ENCODE data around the gene NMNAT3. TPM values are rescaled to one million over a fixed set of nuclear protein-coding genes. Genes with fewer than 3 reads are reported as not detected.

NMNAT3 gene
- polyA plus RNA-seq, 1 of the 3 experiments (the other 2 are of a cell fraction) = not detected

DNA sequence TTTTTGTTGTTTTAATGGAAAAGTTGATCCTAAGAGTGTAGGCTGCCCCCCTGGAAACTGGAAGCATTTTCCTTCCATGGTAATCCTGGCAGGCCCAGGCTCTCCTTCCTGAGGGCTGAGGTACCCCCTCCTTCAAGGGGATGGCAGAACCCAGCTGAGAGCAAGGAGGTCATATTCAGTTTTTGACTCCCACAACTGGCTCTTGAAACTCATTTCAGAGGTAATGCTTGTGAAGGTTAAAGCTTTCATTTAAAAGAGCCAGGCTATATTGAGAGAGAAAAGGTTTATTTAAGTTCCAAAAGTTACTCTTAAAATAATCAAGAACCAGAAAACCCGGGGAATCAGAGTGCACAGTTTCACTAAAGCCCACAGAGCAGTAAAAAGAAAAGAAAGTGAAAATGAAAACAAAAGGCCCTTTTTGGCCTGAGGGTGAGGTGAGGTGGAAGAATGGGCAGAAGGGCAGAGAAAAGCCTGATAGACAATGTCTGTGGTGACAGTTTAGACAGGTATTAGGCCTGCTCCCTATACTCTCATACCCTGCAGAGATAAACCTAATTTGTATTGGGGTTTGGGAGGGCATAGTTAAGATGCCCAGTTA, 91.3 kb downstream of the NMNAT3 start (continued):
- no peak for TF ChIP-seq USF1 (IDR thresholded peaks at IDR 0.05; ENCODE audit: borderline replicate concordance, low read depth)
- no peak for TF ChIP-seq CTCF (IDR thresholded peaks at IDR 0.05)

DNA sequence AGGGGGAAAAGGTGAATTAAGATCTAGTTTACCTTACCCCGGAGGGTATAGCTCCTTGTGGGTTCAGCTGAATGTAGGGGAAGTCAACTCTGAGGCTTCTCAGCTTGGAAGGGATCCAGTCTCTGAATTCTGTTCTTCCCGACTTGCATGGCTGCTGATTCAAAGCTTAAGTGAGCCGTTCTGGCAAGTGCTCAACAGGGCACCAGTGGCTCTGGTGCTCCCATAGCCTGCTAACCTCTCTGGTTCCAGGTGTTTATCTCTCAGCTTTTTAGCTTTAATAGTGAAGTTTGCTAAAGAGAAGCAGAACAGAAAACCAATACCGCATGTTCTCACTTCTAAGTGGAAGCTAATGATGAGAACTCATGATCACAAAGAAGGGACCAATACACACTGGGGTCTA, 92.0 kb downstream of the NMNAT3 start:
- Histone ChIP-seq H3K79me2 (ENCODE audit: insufficient read depth) (no peaks in the 10 kb centered on the region), H2AFZ (ENCODE audit: low read depth) (no peak overlapping the region), H3K4me3 (ENCODE audit: low read depth in 2 of 2, low read length in 1 of 2) (no peak overlapping the region), H3K4me1 (ENCODE audit: control insufficient read depth in 1 of 2, insufficient read depth in 2 of 2, low read depth in 1 of 2, low read length in 1 of 2) (no peaks in the 10 kb centered on the region), H3K36me3 (replicated peaks in 1 of 2; ENCODE audit: control insufficient read depth in 1 of 2, insufficient read depth in 2 of 2, low read length in 1 of 2) (no peaks in the 10 kb centered on the region), H4K20me1 (ENCODE audit: insufficient read depth) (no peaks in the 10 kb centered on the region), H3K9ac (no peak overlapping the region), H3K4me2 (no peak overlapping the region), H3F3A (replicated peaks; ENCODE audit: insufficient read depth) (no peaks in the 10 kb centered on the region), H3K9me2 (no peaks in the 10 kb centered on the region), H3K27ac (ENCODE audit: low read depth in 2 of 2, low read length in 1 of 2) (no peak overlapping the region), H3K27me3 (ENCODE audit: insufficient read depth) (no peaks in the 10 kb centered on the region), H3K9me3 (no peaks in the 10 kb centered on the region)
- WGBS (ENCODE audit: low lambda C conversion rate) = 40% methylated on average over 4 of the region's 4 CpGs
- ChIA-PET POLR2A (no interaction called here), CTCF (no interaction called here)
- TF ChIP-seq RCOR1 (IDR thresholded peaks at IDR 0.05; ENCODE audit: low read length) = no peak
- no peak for TF ChIP-seq IRF3 (IDR thresholded peaks at IDR 0.05; ENCODE audit: low read depth, low read length)
- TF ChIP-seq CHD2 (IDR thresholded peaks at IDR 0.05; ENCODE audit: low read length, partially characterized antibody) = no peak
- TF ChIP-seq USF2 (IDR thresholded peaks at IDR 0.05; ENCODE audit: borderline replicate concordance, low read depth, low read length) = no peak
- TF ChIP-seq NRF1 (IDR thresholded peaks at IDR 0.05; ENCODE audit: low read depth, low read length) = no peak
- no peak for TF ChIP-seq USF1 (IDR thresholded peaks at IDR 0.05; ENCODE audit: borderline replicate concordance, low read depth)
- no peak for TF ChIP-seq SMC3 (IDR thresholded peaks at IDR 0.05; ENCODE audit: low read depth, low read length)
- no peak for TF ChIP-seq YY1 (IDR thresholded peaks at IDR 0.05; ENCODE audit: low read depth)
- TF ChIP-seq, protein P1, sequence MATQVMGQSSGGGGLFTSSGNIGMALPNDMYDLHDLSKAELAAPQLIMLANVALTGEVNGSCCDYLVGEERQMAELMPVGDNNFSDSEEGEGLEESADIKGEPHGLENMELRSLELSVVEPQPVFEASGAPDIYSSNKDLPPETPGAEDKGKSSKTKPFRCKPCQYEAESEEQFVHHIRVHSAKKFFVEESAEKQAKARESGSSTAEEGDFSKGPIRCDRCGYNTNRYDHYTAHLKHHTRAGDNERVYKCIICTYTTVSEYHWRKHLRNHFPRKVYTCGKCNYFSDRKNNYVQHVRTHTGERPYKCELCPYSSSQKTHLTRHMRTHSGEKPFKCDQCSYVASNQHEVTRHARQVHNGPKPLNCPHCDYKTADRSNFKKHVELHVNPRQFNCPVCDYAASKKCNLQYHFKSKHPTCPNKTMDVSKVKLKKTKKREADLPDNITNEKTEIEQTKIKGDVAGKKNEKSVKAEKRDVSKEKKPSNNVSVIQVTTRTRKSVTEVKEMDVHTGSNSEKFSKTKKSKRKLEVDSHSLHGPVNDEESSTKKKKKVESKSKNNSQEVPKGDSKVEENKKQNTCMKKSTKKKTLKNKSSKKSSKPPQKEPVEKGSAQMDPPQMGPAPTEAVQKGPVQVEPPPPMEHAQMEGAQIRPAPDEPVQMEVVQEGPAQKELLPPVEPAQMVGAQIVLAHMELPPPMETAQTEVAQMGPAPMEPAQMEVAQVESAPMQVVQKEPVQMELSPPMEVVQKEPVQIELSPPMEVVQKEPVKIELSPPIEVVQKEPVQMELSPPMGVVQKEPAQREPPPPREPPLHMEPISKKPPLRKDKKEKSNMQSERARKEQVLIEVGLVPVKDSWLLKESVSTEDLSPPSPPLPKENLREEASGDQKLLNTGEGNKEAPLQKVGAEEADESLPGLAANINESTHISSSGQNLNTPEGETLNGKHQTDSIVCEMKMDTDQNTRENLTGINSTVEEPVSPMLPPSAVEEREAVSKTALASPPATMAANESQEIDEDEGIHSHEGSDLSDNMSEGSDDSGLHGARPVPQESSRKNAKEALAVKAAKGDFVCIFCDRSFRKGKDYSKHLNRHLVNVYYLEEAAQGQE (IDR thresholded peaks at IDR 0.05; ENCODE audit: low read depth, low read length) = no peak
- TF ChIP-seq TCF12 (IDR thresholded peaks at IDR 0.05) = no peak
- TF ChIP-seq NFIC (IDR thresholded peaks at IDR 0.05; ENCODE audit: borderline replicate concordance) = no peak
- no peak for TF ChIP-seq EP300 (IDR thresholded peaks at IDR 0.05; ENCODE audit: borderline replicate concordance in 1 of 2, low read depth in 1 of 2, low read length in 1 of 2)
- TF ChIP-seq CTCF (IDR thresholded peaks at IDR 0.05) = no peak
- no peak for TF ChIP-seq RXRA (IDR thresholded peaks at IDR 0.05; ENCODE audit: borderline replicate concordance, low read depth)
- no peak for TF ChIP-seq MXI1 (IDR thresholded peaks at IDR 0.05; ENCODE audit: low read depth, low read length)
- TF ChIP-seq, protein P2, sequence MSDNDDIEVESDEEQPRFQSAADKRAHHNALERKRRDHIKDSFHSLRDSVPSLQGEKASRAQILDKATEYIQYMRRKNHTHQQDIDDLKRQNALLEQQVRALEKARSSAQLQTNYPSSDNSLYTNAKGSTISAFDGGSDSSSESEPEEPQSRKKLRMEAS (IDR thresholded peaks at IDR 0.05; ENCODE audit: low read depth) = no peak
- DNase-seq = no peak
